A375 (cell line): ENCODE data around the gene G6PC1. TPM values are rescaled to one million over a fixed set of nuclear protein-coding genes. Genes with fewer than 3 reads are reported as not detected.

ENCODE experiments used
- small RNA-seq: library from RNA; depleted of rRNA; stranded (forward); fragments of <200 nt; gene quantifications from one replicate; pipeline ENCODE3, GENCODE V24; 2014
- total RNA-seq: library from RNA; depleted of rRNA; stranded (reverse); fragments of >200 nt; shearing (Covaris generic); gene quantifications from 2 replicates; pipeline ENCODE4 v1.2.3, GENCODE V29; 2014; rRNA removed

G6PC1 gene
- not detected in 2 replicates for total RNA-seq

GRCh38 chr17:42900460-42901331, at the start of gene G6PC1:
TSS of gene G6PC1 (plus strand) at chr17:42900799. CDS start at chr17:42900877, 78 bp downstream.

GRCh38 chr17:42850954-42851353, 49.6 kb upstream of the G6PC1 start, which contains the start of gene AOC3:
TSS of gene AOC3 (plus strand) at chr17:42851199. CDS start at chr17:42851344, 145 bp downstream.

Small RNA genes within 50 kb of the gene (small RNA-seq; reads per million reads assigned to genes)
- not detected for gene RF00561
- gene RNU6-287P: not detected

Other genes starting within 250 kb of the G6PC1 start
- gene TUBG2, start 241.5 kb upstream of the G6PC1 start, total RNA-seq: 14.8 and 15.7 TPM in 2 replicates
- gene PLEKHH3, start 223.8 kb upstream of the G6PC1 start, total RNA-seq: 20.7 and 31.9 TPM in 2 replicates
- 0.72 and 1.4 TPM in 2 replicates for gene CCR10, start 219.0 kb upstream of the G6PC1 start, total RNA-seq
- gene CNTNAP1, start 218.3 kb upstream of the G6PC1 start, total RNA-seq: 15.5 and 15.7 TPM in 2 replicates
- gene EZH1, start 155.8 kb upstream of the G6PC1 start, total RNA-seq: 22.5 and 31.1 TPM in 2 replicates
- gene RAMP2, start 139.6 kb upstream of the G6PC1 start, total RNA-seq: not detected in 2 replicates
- gene VPS25, start 127.3 kb upstream of the G6PC1 start, total RNA-seq: 121 and 134 TPM in 2 replicates
- 16.1 and 27.3 TPM in 2 replicates for gene WNK4, start 120.2 kb upstream of the G6PC1 start, total RNA-seq
- gene COA3, start 102.1 kb upstream of the G6PC1 start, total RNA-seq: 67.6 and 71.2 TPM in 2 replicates
- 0.34 TPM in 1 of 2 replicates, not detected in the other for gene CNTD1, start 101.9 kb upstream of the G6PC1 start, total RNA-seq
- 151 and 165 TPM in 2 replicates for gene BECN1, start 76.5 kb upstream of the G6PC1 start, total RNA-seq
- gene PSME3, start 67.4 kb upstream of the G6PC1 start, total RNA-seq: 139 and 155 TPM in 2 replicates
- gene AOC2, start 56.2 kb upstream of the G6PC1 start, total RNA-seq: 1.1 and 1.5 TPM in 2 replicates
- gene AOC3, start 49.6 kb upstream of the G6PC1 start, total RNA-seq: 0.13 and 0.30 TPM in 2 replicates
- 47.4 and 55.4 TPM in 2 replicates for gene AARSD1, start 63.7 kb downstream of the G6PC1 start, total RNA-seq
- 0.30 and 0.69 TPM in 2 replicates for gene PTGES3L, start 79.3 kb downstream of the G6PC1 start, total RNA-seq
- 13.0 and 14.3 TPM in 2 replicates for gene RUNDC1, start 79.8 kb downstream of the G6PC1 start, total RNA-seq
- 1,972 and 1,977 TPM in 2 replicates for gene RPL27, start 97.6 kb downstream of the G6PC1 start, total RNA-seq
- gene IFI35, start 106.0 kb downstream of the G6PC1 start, total RNA-seq: 59.1 and 62.8 TPM in 2 replicates
- gene VAT1, start 121.6 kb downstream of the G6PC1 start, total RNA-seq: 93.3 and 111 TPM in 2 replicates
- gene RND2, start 124.4 kb downstream of the G6PC1 start, total RNA-seq: 0.21 TPM in 1 of 2 replicates, not detected in the other
- 57.7 and 57.8 TPM in 2 replicates for gene BRCA1, start 224.6 kb downstream of the G6PC1 start, total RNA-seq